SK-N-MC (cell line): Measurements from ENCODE around the gene FAR2.
"Not testable (repeated sequence)": the region's sequence is repeated elsewhere in the genome, so short reads cannot be mapped to it uniquely, and the experiment has no call there.

Source experiments
- DNase-seq: peaks from one replicate; pipeline ENCODE4 v3.0.0-alpha.2; 2011; ENCODE audit warnings: low read depth, low spot score
- H3K27ac ChIP-seq: fragments of 200-600 bp; sonication (generic); 2 replicates; pipeline ENCODE4 v1.5.1; 2016; ENCODE audit warnings: mixed run types
- H3K36me3 ChIP-seq: fragments of 200-600 bp; sonication (generic); 2 replicates; pipeline ENCODE4 v1.6.1; 2017; ENCODE audit warnings: antibody characterized with exemption, low read length, mixed read lengths; ENCODE audit not compliant: insufficient read depth
- H3K4me3 ChIP-seq: fragments of 200-600 bp; sonication (generic); 2 replicates; pipeline ENCODE4 v1.5.1; 2016
- H3K9ac ChIP-seq: fragments of 200-600 bp; sonication (generic); 2 replicates; pipeline ENCODE4 v1.8.0; 2017; ENCODE audit warnings: mixed run types, mixed read lengths; ENCODE audit not compliant: insufficient read length
- H3K9me3 ChIP-seq: fragments of 200-600 bp; sonication (generic); 2 replicates; pipeline ENCODE4 v1.6.1; 2017; ENCODE audit warnings: low read depth, mild to moderate bottlenecking, antibody characterized with exemption, low read length, moderate library complexity, mixed read lengths
- EZH2 ChIP-seq: fragments of 200-600 bp; sonication (generic); IDR thresholded peaks from one replicate; pipeline ENCODE4 v1.6.1; 2017; ENCODE audit warnings: antibody characterized with exemption
- FOXP2 ChIP-seq: optimal IDR thresholded peaks from 2 replicates; pipeline ENCODE3; 2011; ENCODE audit warnings: mild to moderate bottlenecking, moderate library complexity; ENCODE audit not compliant: insufficient read depth; ENCODE audit errors: extremely low read length, control extremely low read depth
- POLR2AphosphoS5 ChIP-seq: IDR thresholded peaks from 2 replicates; pipeline ENCODE4 v1.6.1; 2012; ENCODE audit warnings: mild to moderate bottlenecking, low read depth, low read length, borderline replicate concordance

Gene FAR2

DNA sequence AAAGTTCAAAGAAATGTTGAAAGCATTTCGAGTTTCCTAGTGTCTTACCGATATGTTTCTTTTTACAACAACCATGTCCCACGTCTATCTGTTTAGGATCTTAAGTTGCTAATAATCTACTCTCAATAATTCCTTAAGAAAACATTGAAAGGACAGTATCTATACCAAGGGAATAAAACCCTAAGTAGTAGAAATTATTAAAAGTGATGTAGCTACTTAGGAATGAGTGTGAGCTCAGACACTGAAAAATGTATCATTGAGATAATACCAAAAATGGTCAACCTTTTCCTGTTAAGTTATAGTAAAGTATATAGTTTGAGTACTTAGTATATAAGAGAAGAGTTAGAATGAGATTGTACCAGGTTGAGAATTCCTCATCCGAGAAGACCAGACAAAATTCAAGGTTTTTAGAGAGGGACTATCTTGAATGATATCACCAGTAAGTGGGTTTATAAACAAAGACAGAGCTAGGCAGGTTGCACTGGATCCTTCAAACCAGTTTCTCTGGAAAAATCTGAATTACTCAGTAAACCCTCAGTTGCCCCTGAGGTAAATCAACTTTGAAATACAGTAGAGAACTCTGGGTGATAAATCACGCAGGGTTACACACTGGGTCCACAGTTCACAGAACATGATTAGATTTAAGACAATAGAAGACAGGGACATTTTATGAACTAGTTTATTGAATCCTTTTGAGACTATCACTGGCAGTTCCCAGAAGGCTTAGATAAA lies 135.1 kb downstream of the FAR2 start:
- no peak for TF ChIP-seq FOXP2
- TF ChIP-seq EZH2 = no peak
- TF ChIP-seq POLR2AphosphoS5 = no peak
- Histone ChIP-seq H3K36me3 (no peaks in the 10 kb centered on the region), H3K27ac (no peak overlapping the region), H3K9me3 (no peaks in the 10 kb centered on the region), H3K9ac (no peak overlapping the region), H3K4me3 (no peak overlapping the region)
- no peak for DNase-seq

DNA sequence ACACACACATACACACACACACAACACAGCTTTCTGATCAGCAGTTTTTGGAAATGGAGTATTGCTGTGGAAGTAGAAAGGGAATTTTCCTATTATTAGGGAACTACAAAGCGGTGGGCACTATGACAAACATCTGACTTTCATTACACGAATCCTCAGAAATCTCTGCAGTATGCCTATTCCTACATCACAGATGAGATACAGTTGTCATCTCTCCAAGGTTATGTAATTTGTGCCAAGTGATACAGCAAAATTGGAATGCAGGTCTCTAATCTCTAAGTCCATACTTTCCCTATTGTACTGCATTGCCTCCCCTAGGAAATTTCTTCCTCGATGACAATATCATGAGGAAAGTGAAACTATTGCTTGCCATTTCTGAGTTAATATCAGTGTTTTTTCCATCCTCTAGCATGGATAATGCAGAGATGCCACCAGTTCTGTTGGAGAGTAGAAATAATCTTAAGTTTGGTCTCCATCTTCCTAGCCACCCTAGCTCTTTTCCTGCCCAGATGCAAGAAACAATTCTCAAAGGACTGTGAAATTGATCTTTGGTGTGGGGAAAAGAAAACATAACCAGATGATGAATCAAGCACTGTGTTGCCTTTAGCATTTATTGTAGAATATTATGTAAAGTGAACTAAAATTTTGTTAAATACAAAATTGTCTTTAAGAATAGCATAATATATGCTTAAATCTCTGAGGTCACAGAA lies 137.2 kb downstream of the FAR2 start:
- Histone ChIP-seq H3K36me3 (no peaks in the 10 kb centered on the region), H3K9ac (no peak overlapping the region), H3K27ac (no peak overlapping the region), H3K4me3 (no peak overlapping the region), H3K9me3 (no peaks in the 10 kb centered on the region)
- TF ChIP-seq POLR2AphosphoS5 (no peak), FOXP2 (no peak), EZH2 (no peak)
- no peak for DNase-seq

DNA sequence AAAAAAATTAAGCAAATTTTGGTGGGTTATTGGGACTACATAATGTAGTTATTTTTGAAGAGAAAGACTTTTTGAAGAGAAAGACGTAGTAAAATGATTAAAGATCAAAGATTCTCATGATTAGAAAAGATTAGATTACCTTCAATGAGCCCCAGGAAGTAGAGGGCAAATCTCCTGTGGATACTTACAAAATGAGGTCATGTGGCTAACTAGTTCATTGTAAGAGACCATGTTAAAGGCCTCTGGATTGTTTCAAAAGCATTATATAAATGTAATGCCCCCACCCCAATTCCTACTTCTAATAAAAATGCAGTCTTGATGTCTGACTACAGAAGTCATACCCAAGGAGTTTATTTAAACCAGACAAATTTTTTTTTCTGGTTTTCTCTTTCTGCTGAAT lies 138.5 kb downstream of the FAR2 start:
- H3K36me3 ChIP-seq = no peaks in the 10 kb centered on the region
- H3K27ac ChIP-seq = peak overlapping the region; percentile 10; the same call in 1 of the 2 replicates
- no peak overlapping the region for H3K4me3 ChIP-seq
- DNase-seq = no peak
- TF ChIP-seq FOXP2 (no peak), POLR2AphosphoS5 (no peak), EZH2 (no peak)
- H3K9ac ChIP-seq = no peak overlapping the region
- no peaks in the 10 kb centered on the region for H3K9me3 ChIP-seq

DNA sequence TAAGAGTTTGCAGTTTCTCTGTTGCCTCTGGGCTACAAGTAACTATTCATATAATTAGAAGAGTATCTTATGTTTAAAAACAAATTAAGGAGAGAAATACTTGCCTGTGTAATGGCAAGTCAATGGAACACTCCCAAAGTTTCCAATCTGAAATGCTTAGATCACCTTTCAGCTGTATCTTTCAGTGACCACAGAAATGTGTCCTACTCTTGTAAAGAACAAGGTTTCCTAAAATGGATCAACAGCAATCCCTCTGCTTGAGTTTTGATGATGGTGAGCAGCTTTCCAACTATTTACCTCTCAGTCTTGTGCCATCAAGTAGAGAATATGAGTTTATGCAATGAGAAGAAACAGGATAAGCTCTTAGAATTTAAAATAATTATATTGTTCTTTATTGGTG lies 139.0 kb downstream of the FAR2 start:
- Histone ChIP-seq H3K9ac (no peak overlapping the region), H3K27ac (peak overlapping the region; percentile 10; the same call in 1 of the 2 replicates), H3K4me3 (no peak overlapping the region), H3K36me3 (no peaks in the 10 kb centered on the region), H3K9me3 (no peaks in the 10 kb centered on the region)
- no peak for DNase-seq
- TF ChIP-seq POLR2AphosphoS5 (no peak), FOXP2 (no peak), EZH2 (no peak)

GRCh38 chr12:29290475-29290874 lies 141.4 kb downstream of the FAR2 start:
- not testable (repeated sequence) for DNase-seq, H3K4me3 ChIP-seq, H3K27ac ChIP-seq, H3K9me3 ChIP-seq, H3K36me3 ChIP-seq, H3K9ac ChIP-seq

DNA sequence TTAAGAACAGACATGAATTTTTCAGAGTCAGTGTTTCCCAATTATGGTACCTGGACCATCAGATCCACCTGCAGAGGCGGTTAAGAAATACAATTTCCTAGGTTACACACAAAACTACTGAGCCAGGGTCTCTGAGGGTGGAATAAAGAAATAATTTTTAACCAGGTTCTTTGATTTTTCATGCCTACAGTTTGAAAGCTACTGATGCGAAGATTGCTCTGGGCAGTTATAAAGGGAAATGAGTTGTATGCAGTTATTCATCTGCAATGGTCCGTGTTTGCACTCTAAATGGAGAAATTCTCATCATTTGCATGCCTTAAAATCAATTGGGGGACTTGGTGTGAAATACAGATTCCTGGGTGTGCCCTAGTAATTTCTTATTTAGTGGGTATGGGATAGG lies 142.1 kb downstream of the FAR2 start:
- no peak overlapping the region for H3K9ac ChIP-seq
- DNase-seq = no peak
- H3K9me3 ChIP-seq = no peaks in the 10 kb centered on the region
- no peak overlapping the region for H3K27ac ChIP-seq
- TF ChIP-seq POLR2AphosphoS5 (no peak), FOXP2 (no peak), EZH2 (no peak)
- no peak overlapping the region for H3K4me3 ChIP-seq
- no peaks in the 10 kb centered on the region for H3K36me3 ChIP-seq

DNA sequence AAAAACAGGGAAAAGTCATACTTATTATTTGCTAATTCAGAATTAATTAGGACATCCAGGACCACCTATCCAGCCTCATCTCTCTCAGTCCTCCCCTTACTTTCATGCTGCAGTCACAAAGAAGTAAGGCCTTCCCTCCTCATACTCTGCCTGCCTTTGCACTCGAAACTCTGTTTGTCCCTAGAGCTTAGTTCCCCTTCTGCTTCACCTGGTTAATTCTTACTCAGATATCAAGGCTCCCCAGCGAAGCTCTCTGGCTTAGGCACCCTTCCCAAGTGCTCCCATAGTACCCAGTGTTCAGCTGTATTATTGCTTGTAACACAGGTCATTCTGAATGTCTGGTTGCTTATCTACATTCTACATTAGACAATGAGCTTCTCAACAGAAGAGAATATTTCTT lies 150.6 kb downstream of the FAR2 start:
- no peak for DNase-seq
- TF ChIP-seq FOXP2 (no peak), POLR2AphosphoS5 (no peak), EZH2 (no peak)

DNA sequence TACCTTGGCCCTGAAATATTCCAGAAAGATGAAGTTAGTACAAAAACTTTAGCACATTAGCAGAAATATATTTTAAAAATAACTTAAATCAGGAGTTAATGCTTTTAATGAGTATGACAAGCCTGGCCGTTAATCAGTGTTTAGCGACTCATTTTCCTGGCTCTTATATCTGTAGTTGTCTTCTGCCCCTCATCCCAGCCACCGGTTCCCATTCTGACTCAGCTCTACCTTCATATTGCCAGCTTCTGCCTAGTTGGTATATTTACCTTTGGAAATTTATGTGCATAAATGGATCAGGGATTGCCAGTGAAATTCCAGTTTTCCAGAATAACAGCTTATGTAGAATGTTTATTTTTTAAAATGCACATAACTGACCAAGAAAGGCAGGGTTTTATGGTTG lies 152.0 kb downstream of the FAR2 start:
- H3K9ac ChIP-seq = no peak overlapping the region
- TF ChIP-seq EZH2 = no peak
- TF ChIP-seq FOXP2 = no peak
- no peak for TF ChIP-seq POLR2AphosphoS5
- no peak overlapping the region for H3K4me3 ChIP-seq

More for the DNA sequence above, 150.6 kb downstream of the FAR2 start:
- no peak overlapping the region for H3K4me3 ChIP-seq
- H3K27ac ChIP-seq = no peak overlapping the region
- H3K9ac ChIP-seq = no peak overlapping the region
- no peaks in the 10 kb centered on the region for H3K36me3 ChIP-seq
- no peaks in the 10 kb centered on the region for H3K9me3 ChIP-seq

GRCh38 chr12:29304388-29304787 lies 155.3 kb downstream of the FAR2 start:
- no peak overlapping the region for H3K4me3 ChIP-seq
- no peak for DNase-seq
- no peak overlapping the region for H3K9ac ChIP-seq
- no peaks in the 10 kb centered on the region for H3K9me3 ChIP-seq
- TF ChIP-seq FOXP2 (no peak), EZH2 (no peak), POLR2AphosphoS5 (no peak)
- H3K27ac ChIP-seq = no peak overlapping the region
- no peaks in the 10 kb centered on the region for H3K36me3 ChIP-seq

More for the DNA sequence above, 152.0 kb downstream of the FAR2 start:
- H3K36me3 ChIP-seq = no peaks in the 10 kb centered on the region
- no peak overlapping the region for H3K27ac ChIP-seq
- no peak for DNase-seq
- H3K9me3 ChIP-seq = no peaks in the 10 kb centered on the region
